Breast epithelium (tissue), 3 donors: ENCODE data around the gene CBLB.

Experiments
- POLR2A ChIP-seq: fragments of 450-650 bp; IDR thresholded peaks from one replicate; pipeline ENCODE4 v1.6.1; 2016; ENCODE audit warnings: antibody characterized with exemption, mild to moderate bottlenecking, moderate library complexity
- POLR2AphosphoS5 ChIP-seq, 3 donors: sonication (generic); formaldehyde crosslinking; IDR thresholded peaks; one replicate each; pipeline ENCODE4 v1.6.1; 2017; ENCODE audit warnings: antibody characterized with exemption in 3 of 3
- TF ChIP-seq, protein P1 (sequence below), 3 donors: fragments of 450-650 bp; IDR thresholded peaks; one replicate each; pipeline ENCODE4 v1.5.1; 2016 to 2017; ENCODE audit warnings: antibody characterized with exemption in 3 of 3, mild to moderate bottlenecking in 3 of 3, moderate library complexity in 3 of 3

DNA sequence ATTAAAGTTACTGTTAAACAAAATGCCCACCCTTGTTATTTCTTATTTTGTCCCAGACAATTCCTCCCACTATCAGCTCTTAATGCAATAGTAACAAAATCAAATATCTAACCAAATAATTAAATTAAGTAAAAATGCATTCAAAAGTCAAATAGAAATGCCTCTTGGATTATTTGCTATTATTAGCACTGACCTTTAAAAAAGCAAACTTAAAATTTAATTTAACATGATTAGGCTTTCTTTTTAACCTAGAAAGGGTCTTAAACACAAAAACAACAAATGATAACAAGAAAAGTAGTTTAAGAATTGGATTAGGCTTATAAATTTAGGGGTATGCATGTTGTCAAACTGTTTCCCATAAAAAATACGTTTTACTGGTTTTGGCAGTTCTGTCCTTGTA, 159.8 kb downstream of the CBLB start:
- TF ChIP-seq POLR2A, result no peak
- TF ChIP-seq, protein P1, sequence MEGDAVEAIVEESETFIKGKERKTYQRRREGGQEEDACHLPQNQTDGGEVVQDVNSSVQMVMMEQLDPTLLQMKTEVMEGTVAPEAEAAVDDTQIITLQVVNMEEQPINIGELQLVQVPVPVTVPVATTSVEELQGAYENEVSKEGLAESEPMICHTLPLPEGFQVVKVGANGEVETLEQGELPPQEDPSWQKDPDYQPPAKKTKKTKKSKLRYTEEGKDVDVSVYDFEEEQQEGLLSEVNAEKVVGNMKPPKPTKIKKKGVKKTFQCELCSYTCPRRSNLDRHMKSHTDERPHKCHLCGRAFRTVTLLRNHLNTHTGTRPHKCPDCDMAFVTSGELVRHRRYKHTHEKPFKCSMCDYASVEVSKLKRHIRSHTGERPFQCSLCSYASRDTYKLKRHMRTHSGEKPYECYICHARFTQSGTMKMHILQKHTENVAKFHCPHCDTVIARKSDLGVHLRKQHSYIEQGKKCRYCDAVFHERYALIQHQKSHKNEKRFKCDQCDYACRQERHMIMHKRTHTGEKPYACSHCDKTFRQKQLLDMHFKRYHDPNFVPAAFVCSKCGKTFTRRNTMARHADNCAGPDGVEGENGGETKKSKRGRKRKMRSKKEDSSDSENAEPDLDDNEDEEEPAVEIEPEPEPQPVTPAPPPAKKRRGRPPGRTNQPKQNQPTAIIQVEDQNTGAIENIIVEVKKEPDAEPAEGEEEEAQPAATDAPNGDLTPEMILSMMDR (IDR thresholded peaks at IDR 0.05), result no peak
- no peak for TF ChIP-seq POLR2AphosphoS5 (IDR thresholded peaks at IDR 0.05)
